ENCODE measurements around the gene C2CD3. TPM values are rescaled to one million over a fixed set of nuclear protein-coding genes. Genes with fewer than 3 reads are reported as not detected.

C2CD3 gene
- total and polyA plus RNA-seq, 9 of the 15 experiments (the other 6 are each of a cell fraction or from before 2014, with no cell fraction given), result 4.4 to 20.2 (median 15.4) TPM

DNA sequence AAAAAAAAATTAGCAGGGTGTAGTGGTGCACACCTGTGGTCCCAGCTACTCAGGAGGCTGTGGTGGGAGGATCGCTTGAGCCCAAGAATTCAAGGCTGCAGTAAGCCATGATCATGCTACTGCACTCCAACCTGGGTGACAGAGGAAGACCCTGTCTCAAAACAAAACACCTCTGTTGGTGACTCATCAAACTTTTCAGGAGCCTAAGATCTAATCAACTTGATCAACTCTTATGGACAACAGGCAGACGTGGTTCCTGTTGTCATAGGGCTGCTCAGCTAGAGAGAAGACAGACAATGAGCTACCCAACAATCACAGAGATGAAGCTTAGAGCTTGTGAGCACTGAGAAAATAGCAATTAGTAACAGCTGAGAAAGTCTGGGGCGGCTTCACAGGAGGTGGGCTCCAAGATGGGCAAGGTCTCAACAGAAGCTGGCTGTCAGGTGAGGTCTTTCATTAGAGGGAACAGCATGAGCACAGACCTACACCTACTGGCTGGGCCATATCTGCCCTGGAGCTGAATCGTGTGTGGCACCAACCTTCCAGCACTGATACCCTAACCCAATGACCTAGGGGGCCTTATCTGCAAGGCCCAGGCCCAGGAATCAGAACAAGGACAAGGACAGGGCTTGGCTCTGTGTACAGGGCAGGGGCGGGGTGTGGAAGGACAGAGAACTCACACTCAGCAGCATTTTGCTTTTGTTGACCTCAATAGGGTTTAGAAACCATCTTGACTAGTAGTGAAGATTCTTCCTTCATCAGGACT is 154.7 kb downstream of the C2CD3 start (continued):
- TF ChIP-seq ZNF609 (CRISPR knock-in tag; IDR thresholded peaks at IDR 0.05; ENCODE audit: borderline replicate concordance), result 0 out of 2 replicates have a peak, but pooled peaks have one; percentile 72
- TF ChIP-seq MIER1 (IDR thresholded peaks at IDR 0.05; ENCODE audit: low read depth), result no peak
- no peak for TF ChIP-seq PHF20 (IDR thresholded peaks at IDR 0.05; ENCODE audit: partially characterized antibody)
- TF ChIP-seq CHAMP1 (IDR thresholded peaks at IDR 0.05), result no peak
- no peak for TF ChIP-seq ILF3 (IDR thresholded peaks at IDR 0.05; ENCODE audit: borderline replicate concordance)
- no peak for TF ChIP-seq MCM2 (IDR thresholded peaks at IDR 0.05; ENCODE audit: low read depth)
- TF ChIP-seq RAD51 (IDR thresholded peaks at IDR 0.05; ENCODE audit: borderline replicate concordance, low read depth), result no peak
- no peak for TF ChIP-seq XRCC4 (IDR thresholded peaks at IDR 0.05; ENCODE audit: extremely low read depth, insufficient read depth, insufficient read length)
- TF ChIP-seq MAZ (CRISPR knock-in tag; conservative IDR thresholded peaks at IDR 0.05 in 1 of 2, IDR thresholded peaks at IDR 0.05 in 1 of 2), result peak in 1 of 2 experiments; percentile 59; a peak in 1 of 4 replicates
- no peak for TF ChIP-seq XRCC5 (IDR thresholded peaks at IDR 0.05; ENCODE audit: low read depth, low read length)
- TF ChIP-seq, protein P1, sequence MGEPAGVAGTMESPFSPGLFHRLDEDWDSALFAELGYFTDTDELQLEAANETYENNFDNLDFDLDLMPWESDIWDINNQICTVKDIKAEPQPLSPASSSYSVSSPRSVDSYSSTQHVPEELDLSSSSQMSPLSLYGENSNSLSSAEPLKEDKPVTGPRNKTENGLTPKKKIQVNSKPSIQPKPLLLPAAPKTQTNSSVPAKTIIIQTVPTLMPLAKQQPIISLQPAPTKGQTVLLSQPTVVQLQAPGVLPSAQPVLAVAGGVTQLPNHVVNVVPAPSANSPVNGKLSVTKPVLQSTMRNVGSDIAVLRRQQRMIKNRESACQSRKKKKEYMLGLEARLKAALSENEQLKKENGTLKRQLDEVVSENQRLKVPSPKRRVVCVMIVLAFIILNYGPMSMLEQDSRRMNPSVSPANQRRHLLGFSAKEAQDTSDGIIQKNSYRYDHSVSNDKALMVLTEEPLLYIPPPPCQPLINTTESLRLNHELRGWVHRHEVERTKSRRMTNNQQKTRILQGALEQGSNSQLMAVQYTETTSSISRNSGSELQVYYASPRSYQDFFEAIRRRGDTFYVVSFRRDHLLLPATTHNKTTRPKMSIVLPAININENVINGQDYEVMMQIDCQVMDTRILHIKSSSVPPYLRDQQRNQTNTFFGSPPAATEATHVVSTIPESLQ (CRISPR knock-in tag; IDR thresholded peaks at IDR 0.05), result no peak
- no peak for TF ChIP-seq NFIX (CRISPR knock-in tag; IDR thresholded peaks at IDR 0.05; ENCODE audit: low read depth)
- TF ChIP-seq KLF10 (CRISPR knock-in tag; IDR thresholded peaks at IDR 0.05), result no peak
- TF ChIP-seq NELFE (IDR thresholded peaks at IDR 0.05; ENCODE audit: insufficient read depth, insufficient read length), result no peak
- TF ChIP-seq ZBTB34 (CRISPR knock-in tag; IDR thresholded peaks at IDR 0.05), result no peak
- no peak for TF ChIP-seq IFI16 (CRISPR knock-in tag; IDR thresholded peaks at IDR 0.05)
